ENCODE data around the gene LCOR. TPM values are rescaled to one million over a fixed set of nuclear protein-coding genes. Genes with fewer than 3 reads are reported as not detected.
"Not testable (repeated sequence)": the region's sequence is repeated elsewhere in the genome, so short reads cannot be mapped to it uniquely, and the experiment has no call there.

The LCOR gene
- total RNA-seq, 3 donors from 2014 or later (not counting 1 experiment from before 2014, with no cell fraction given), result 68.5 to 92.4 (median 87.7) TPM

DNA sequence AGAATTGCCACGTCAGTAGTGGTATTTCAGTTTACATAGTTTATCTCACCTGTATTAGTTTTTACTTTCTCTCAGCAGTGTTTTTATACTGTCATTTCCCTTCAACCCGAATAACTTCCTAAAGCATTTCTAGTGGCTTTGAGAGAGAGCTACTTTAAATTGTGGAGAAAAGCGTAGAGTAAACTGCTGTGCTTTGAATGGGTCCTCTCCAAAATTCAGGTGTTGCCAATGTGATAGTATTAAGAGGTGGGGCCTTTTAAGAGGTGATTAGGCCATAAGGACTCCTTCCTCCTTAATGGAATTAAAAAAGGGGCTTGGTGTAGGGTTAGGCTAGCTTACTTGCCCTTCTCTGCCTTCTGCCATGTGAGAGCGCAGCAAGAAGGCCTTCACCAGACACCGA lies 98.4 kb downstream of the LCOR start:
- Mint-ChIP-seq H3K27me3 (ENCODE audit: low read depth in 2 of 2) (no peaks in the 10 kb centered on the region), H3K36me3 (no peaks in the 10 kb centered on the region), H3K4me3 (no peak overlapping the region), H3K4me1 (peaks cover 37 to 43% of the 10 kb centered on the region in 2 donors), H3K9me3 (no peaks in the 10 kb centered on the region), H3K27ac (no peak overlapping the region)
- no peaks in the 10 kb centered on the region for H3K4me1 ChIP-seq (ENCODE audit: control insufficient read depth, insufficient read depth, low read length)
- TF ChIP-seq, protein P1, sequence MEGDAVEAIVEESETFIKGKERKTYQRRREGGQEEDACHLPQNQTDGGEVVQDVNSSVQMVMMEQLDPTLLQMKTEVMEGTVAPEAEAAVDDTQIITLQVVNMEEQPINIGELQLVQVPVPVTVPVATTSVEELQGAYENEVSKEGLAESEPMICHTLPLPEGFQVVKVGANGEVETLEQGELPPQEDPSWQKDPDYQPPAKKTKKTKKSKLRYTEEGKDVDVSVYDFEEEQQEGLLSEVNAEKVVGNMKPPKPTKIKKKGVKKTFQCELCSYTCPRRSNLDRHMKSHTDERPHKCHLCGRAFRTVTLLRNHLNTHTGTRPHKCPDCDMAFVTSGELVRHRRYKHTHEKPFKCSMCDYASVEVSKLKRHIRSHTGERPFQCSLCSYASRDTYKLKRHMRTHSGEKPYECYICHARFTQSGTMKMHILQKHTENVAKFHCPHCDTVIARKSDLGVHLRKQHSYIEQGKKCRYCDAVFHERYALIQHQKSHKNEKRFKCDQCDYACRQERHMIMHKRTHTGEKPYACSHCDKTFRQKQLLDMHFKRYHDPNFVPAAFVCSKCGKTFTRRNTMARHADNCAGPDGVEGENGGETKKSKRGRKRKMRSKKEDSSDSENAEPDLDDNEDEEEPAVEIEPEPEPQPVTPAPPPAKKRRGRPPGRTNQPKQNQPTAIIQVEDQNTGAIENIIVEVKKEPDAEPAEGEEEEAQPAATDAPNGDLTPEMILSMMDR (IDR thresholded peaks at IDR 0.05), result no peak
- ATAC-seq (no peak), DNase-seq (no peak)
- intact Hi-C loops (cut with micrococcal nuclease), result no loop called here
- 93% methylated on average over 3 of the region's 5 CpGs for WGBS (ENCODE audit: insufficient coverage)
- H3K9me3 ChIP-seq (ENCODE audit: control insufficient read depth, insufficient read depth, low read length), result no peaks in the 10 kb centered on the region
- no peaks in the 10 kb centered on the region for H3K27me3 ChIP-seq (ENCODE audit: control insufficient read depth, insufficient read depth, low read length)
- H3K27ac ChIP-seq (ENCODE audit: low read length), result no peak overlapping the region
- no peaks in the 10 kb centered on the region for H3K36me3 ChIP-seq (ENCODE audit: control insufficient read depth, insufficient read depth, low read length)
- no peak overlapping the region for H3K4me3 ChIP-seq (ENCODE audit: low read length)

GRCh38 chr10:96935148-96935547 lies 103.0 kb downstream of the LCOR start:
- peaks cover 5 to 15% of the 10 kb centered on the region in 2 donors for H3K4me1 Mint-ChIP-seq
- H3K9me3 Mint-ChIP-seq, result no peaks in the 10 kb centered on the region
- ATAC-seq (no peak), DNase-seq (no peak)
- Histone ChIP-seq H3K4me3 (ENCODE audit: low read length) (no peak overlapping the region), H3K4me1 (ENCODE audit: control insufficient read depth, insufficient read depth, low read length) (no peaks in the 10 kb centered on the region), H3K27ac (ENCODE audit: low read length) (no peak overlapping the region), H3K9me3 (ENCODE audit: control insufficient read depth, insufficient read depth, low read length) (no peaks in the 10 kb centered on the region), H3K36me3 (ENCODE audit: control insufficient read depth, insufficient read depth, low read length) (no peaks in the 10 kb centered on the region), H3K27me3 (ENCODE audit: control insufficient read depth, insufficient read depth, low read length) (no peaks in the 10 kb centered on the region)
- intact Hi-C loops (cut with micrococcal nuclease), result no loop called here
- no peak overlapping the region for H3K4me3 Mint-ChIP-seq
- TF ChIP-seq, protein P1 (IDR thresholded peaks at IDR 0.05), result no peak
- H3K27me3 Mint-ChIP-seq (ENCODE audit: low read depth in 2 of 2), result no peaks in the 10 kb centered on the region
- no peaks in the 10 kb centered on the region for H3K36me3 Mint-ChIP-seq
- H3K27ac Mint-ChIP-seq, result no peak overlapping the region
- 89% methylated on average over 4 of the region's 5 CpGs for whole genome bisulfite sequencing (ENCODE audit: insufficient coverage)

DNA sequence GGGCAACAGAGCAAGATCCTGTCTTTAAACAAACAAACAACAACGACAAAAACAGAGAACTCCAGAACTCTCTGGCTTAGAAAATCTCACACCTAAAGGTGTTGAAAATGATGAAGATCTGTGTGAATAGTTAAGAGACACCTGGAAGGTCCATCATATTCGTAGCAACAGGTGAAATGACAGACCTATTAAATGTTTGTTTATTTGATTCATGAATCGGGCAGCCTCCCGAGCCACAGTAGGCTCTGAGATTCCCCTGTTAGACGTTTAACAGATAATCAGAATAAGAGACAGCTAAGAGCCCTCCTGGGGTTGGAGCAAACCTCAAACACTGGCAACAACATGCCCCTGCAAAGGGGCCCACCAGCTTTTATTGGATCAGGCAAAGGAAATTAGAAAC lies 103.7 kb downstream of the LCOR start:
- no peaks in the 10 kb centered on the region for H3K9me3 ChIP-seq (ENCODE audit: control insufficient read depth, insufficient read depth, low read length)
- H3K4me1 ChIP-seq (ENCODE audit: control insufficient read depth, insufficient read depth, low read length), result no peaks in the 10 kb centered on the region
- Mint-ChIP-seq H3K36me3 (no peaks in the 10 kb centered on the region), H3K4me1 (peaks cover 5 to 11% of the 10 kb centered on the region in 2 donors), H3K9me3 (no peaks in the 10 kb centered on the region), H3K4me3 (no peak overlapping the region), H3K27ac (no peak overlapping the region), H3K27me3 (ENCODE audit: low read depth in 2 of 2) (no peaks in the 10 kb centered on the region)
- 93% methylated on average over 4 of the region's 5 CpGs for WGBS (ENCODE audit: insufficient coverage)
- no peaks in the 10 kb centered on the region for H3K36me3 ChIP-seq (ENCODE audit: control insufficient read depth, insufficient read depth, low read length)
- no peak for ATAC-seq
- no peak for DNase-seq
- intact Hi-C loops (cut with micrococcal nuclease), result no loop called here
- no peak overlapping the region for H3K27ac ChIP-seq (ENCODE audit: low read length)
- TF ChIP-seq, protein P1 (IDR thresholded peaks at IDR 0.05), result no peak
- no peak overlapping the region for H3K4me3 ChIP-seq (ENCODE audit: low read length)
- H3K27me3 ChIP-seq (ENCODE audit: control insufficient read depth, insufficient read depth, low read length), result no peaks in the 10 kb centered on the region

DNA sequence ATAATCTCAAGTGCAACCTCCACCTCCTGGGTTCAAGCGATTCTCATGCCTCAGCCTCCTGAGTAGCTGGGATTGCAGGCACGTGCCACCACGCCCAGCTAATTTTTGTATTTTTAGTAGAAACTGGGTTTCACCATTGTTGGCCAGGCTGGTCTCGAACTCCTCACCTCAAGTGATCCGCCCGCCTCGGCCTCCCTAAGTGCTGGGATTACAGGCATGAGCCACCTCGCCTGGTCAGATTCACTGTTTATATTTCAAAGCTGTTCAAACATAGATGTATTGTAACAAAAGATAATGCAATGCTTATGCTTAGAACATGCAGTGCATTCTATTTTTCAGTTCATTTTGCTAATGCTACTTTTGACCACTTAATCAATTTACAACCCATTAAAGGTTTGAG lies 111.1 kb downstream of the LCOR start:
- H3K4me3 Mint-ChIP-seq; H3K27me3 Mint-ChIP-seq (ENCODE audit: low read depth in 2 of 2); H3K36me3 Mint-ChIP-seq; H3K4me1 ChIP-seq (ENCODE audit: control insufficient read depth, insufficient read depth, low read length); H3K9me3 ChIP-seq (ENCODE audit: control insufficient read depth, insufficient read depth, low read length); H3K27me3 ChIP-seq (ENCODE audit: control insufficient read depth, insufficient read depth, low read length); H3K4me3 ChIP-seq (ENCODE audit: low read length); H3K9me3 Mint-ChIP-seq; ATAC-seq; H3K27ac Mint-ChIP-seq; intact Hi-C loops (cut with micrococcal nuclease); H3K27ac ChIP-seq (ENCODE audit: low read length); DNase-seq; H3K36me3 ChIP-seq (ENCODE audit: control insufficient read depth, insufficient read depth, low read length): not testable (repeated sequence)
- 97% methylated on average over 7 of the region's 8 CpGs for WGBS (ENCODE audit: insufficient coverage)
- peaks cover 5 to 24% of the 10 kb centered on the region in 2 donors for H3K4me1 Mint-ChIP-seq

All from natural killer cell (primary cell).